ENCODE results near the gene FDX1.

Gene FDX1

DNA sequence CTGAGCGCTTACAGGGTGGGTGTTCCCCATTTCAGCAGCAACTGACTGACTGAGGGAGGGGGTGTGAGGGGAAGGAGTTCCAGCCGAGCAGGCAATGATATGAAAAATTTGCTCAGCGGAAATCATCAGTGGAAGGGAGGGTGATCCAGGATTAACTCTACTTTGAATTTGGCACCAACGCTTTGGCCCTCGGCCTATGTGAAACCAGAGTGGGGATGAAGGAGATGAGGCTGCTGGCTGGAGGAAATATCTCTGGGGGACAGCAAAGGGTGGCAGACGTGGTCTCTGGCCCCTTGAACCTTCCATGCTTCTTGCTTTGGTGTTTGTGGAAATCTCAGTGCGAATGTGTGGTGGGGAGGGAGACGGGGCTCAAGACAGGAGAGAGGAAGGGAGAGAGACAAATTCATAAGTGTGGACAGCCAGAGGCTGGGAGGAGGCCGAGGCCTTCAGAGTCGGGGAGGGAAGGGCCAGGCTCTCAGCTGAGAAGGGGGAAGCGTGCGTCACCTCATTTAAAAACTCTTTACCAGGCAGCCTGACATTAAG lies 83.6 kb downstream of the FDX1 start:
- DNase-seq = no peak

DNA sequence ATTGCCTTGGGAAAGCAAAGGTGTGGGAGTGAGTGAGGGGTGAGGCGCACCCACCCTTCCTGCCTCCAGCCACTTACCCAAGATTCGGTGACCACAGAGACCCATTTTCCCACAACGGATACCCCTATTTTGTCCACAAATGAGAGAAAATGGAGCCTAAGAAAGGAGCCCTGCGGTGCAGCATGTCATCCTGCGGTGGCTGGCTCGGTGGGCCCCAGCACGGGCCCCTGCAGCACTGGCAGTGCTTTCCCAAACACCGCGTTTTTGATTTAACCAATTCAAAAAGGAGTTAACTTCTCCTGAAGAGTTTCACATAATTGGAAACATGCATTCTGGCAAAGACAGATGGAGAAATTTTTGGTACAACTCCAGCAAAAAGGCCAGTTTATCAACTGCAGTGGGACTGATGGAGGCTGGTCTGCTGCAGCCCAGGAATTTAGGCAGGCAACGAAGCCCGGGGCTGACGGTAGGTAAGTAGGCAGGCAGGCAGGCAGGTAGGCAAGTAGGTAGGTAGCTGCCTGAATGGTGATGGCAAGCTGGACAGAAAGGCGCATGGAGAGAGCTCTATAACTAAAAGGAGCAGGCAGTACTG lies 84.2 kb downstream of the FDX1 start:
- no peak for DNase-seq

Data from 8988T (cell line).